Natural killer cell (primary cell): ENCODE results near the gene MACO1. TPM values are rescaled to one million over a fixed set of nuclear protein-coding genes. Genes with fewer than 3 reads are reported as not detected.

Experiments
- ATAC-seq, 3 donors: fragments of 150-1000 bp in 2 of 3; fragments of 200-7000 bp in 1 of 3; cut with Tn5 transposase; 1 replicate in 1 of 3; 2 replicates in 2 of 3; pipeline ENCODE4 v1.10.0; 2021; ENCODE audit warnings: mild to moderate bottlenecking in 2 of 3, moderate library complexity in 2 of 3
- DNase-seq, 2 donors: peaks; one replicate each; pipeline versions ENCODE4 v3.0.0 to v3.0.0-alpha.2; 2013 to 2021; ENCODE audit warnings: mixed read lengths in 1 of 2
- H3K27ac ChIP-seq: one replicate; pipeline ENCODE4 v1.5.1; 2013; ENCODE audit warnings: mild to moderate bottlenecking, low read length
- H3K27me3 ChIP-seq: one replicate; pipeline ENCODE4 v1.6.1; 2013; ENCODE audit warnings: low read length; ENCODE audit not compliant: control insufficient read depth, insufficient read depth
- H3K36me3 ChIP-seq: one replicate; pipeline ENCODE4 v1.6.1; 2013; ENCODE audit warnings: low read length; ENCODE audit not compliant: control insufficient read depth, insufficient read depth
- H3K4me1 ChIP-seq: one replicate; pipeline ENCODE4 v1.6.1; 2013; ENCODE audit warnings: low read length; ENCODE audit not compliant: control insufficient read depth, insufficient read depth
- H3K4me3 ChIP-seq: one replicate; pipeline ENCODE4 v1.5.1; 2013; ENCODE audit warnings: low read length
- H3K9me3 ChIP-seq: one replicate; pipeline ENCODE4 v1.6.1; 2013; ENCODE audit warnings: low read length; ENCODE audit not compliant: control insufficient read depth, insufficient read depth
- H3K27ac Mint-ChIP-seq, 2 donors: one replicate each; pipeline ENCODE4 v1.8.0; 2022; ENCODE audit warnings: mild to moderate bottlenecking in 2 of 2, mixed read lengths in 2 of 2, moderate library complexity in 1 of 2
- H3K27me3 Mint-ChIP-seq, 2 donors: one replicate each; pipeline ENCODE4 v1.8.0; 2022; ENCODE audit warnings: low read depth in 2 of 2, mixed read lengths in 2 of 2
- H3K36me3 Mint-ChIP-seq: one replicate; pipeline ENCODE4 v1.8.0; 2022; ENCODE audit warnings: mixed read lengths
- H3K4me1 Mint-ChIP-seq, 2 donors: one replicate each; pipeline ENCODE4 v1.8.0; 2022; ENCODE audit warnings: mixed read lengths in 2 of 2
- H3K4me3 Mint-ChIP-seq: one replicate; pipeline ENCODE4 v1.8.0; 2022; ENCODE audit warnings: mild to moderate bottlenecking, moderate library complexity, mixed read lengths
- H3K9me3 Mint-ChIP-seq, 2 donors: one replicate each; pipeline ENCODE4 v1.8.0; 2022; ENCODE audit warnings: mixed read lengths in 2 of 2
- CTCF ChIP-seq: fragments of 200-600 bp; IDR thresholded peaks from one replicate; pipeline ENCODE4 v1.8.0; 2022; ENCODE audit warnings: antibody characterized with exemption
- WGBS: methylation state at CpG from one replicate; pipeline ENCODE4 v1.1.7; 2013; ENCODE audit warnings: missing lambda C conversion rate; ENCODE audit not compliant: insufficient coverage; 5-methylcytosine and 5-hydroxymethylcytosine counted together
- intact Hi-C: fragments of 100-400 bp; cut with micrococcal nuclease; formaldehyde crosslinking; loops from one replicate; pipeline ENCODE4 v1.14.2; 2022
- total RNA-seq, 4 donors: library from RNA; stranded (reverse); fragments of 120-200 nt in 1 of 4; gene quantifications; one replicate each; pipeline versions ENCODE4 v1.2.3 to v1.2.4, GENCODE V29; 2013 to 2022

MACO1 gene
- total RNA-seq, 3 donors from 2014 or later (not counting 1 experiment from before 2014, with no cell fraction given): 15.9 to 19.6 (median 16.9) TPM

GRCh38 chr1:25528881-25529517 is 98.3 kb downstream of the MACO1 start:
- Histone ChIP-seq H3K27me3 (no peaks in the 10 kb centered on the region), H3K4me3 (no peak overlapping the region), H3K36me3 (no peaks in the 10 kb centered on the region), H3K27ac (no peak overlapping the region), H3K9me3 (no peaks in the 10 kb centered on the region), H3K4me1 (no peaks in the 10 kb centered on the region)
- ATAC-seq (no peak), DNase-seq (no peak)
- Mint-ChIP-seq H3K4me3 (no peak overlapping the region), H3K36me3 (no peaks in the 10 kb centered on the region), H3K27me3 (peaks cover 0 to 3% of the 10 kb centered on the region in 2 donors), H3K4me1 (no peaks in the 10 kb centered on the region), H3K27ac (no peak overlapping the region), H3K9me3 (no peaks in the 10 kb centered on the region)
- no peak for TF ChIP-seq CTCF
- intact Hi-C loops: no loop called here
- 96% methylated on average over 7 of the region's 7 CpGs for WGBS

GRCh38 chr1:25529518-25530185 is 99.0 kb downstream of the MACO1 start:
- no peak overlapping the region for H3K4me3 ChIP-seq
- Mint-ChIP-seq H3K4me1 (no peaks in the 10 kb centered on the region), H3K36me3 (no peaks in the 10 kb centered on the region), H3K27me3 (peaks cover 0 to 3% of the 10 kb centered on the region in 2 donors), H3K4me3 (no peak overlapping the region), H3K9me3 (no peaks in the 10 kb centered on the region), H3K27ac (no peak overlapping the region)
- H3K36me3 ChIP-seq: no peaks in the 10 kb centered on the region
- no peaks in the 10 kb centered on the region for H3K27me3 ChIP-seq
- H3K9me3 ChIP-seq: no peaks in the 10 kb centered on the region
- no peak for DNase-seq
- WGBS: 73% methylated on average over 17 of the region's 18 CpGs
- intact Hi-C loops: no loop called here
- no peaks in the 10 kb centered on the region for H3K4me1 ChIP-seq
- peak in 1 of 3 donors; percentile 24 for ATAC-seq
- TF ChIP-seq CTCF: no peak
- H3K27ac ChIP-seq: no peak overlapping the region

- Mint-ChIP-seq H3K27me3 (peaks cover 0 to under 1% of the 10 kb centered on the region in 2 donors), H3K4me3 (no peak overlapping the region), H3K27ac (no peak overlapping the region), H3K4me1 (no peaks in the 10 kb centered on the region), H3K9me3 (no peaks in the 10 kb centered on the region), H3K36me3 (no peaks in the 10 kb centered on the region)
- Histone ChIP-seq H3K27me3 (no peaks in the 10 kb centered on the region), H3K27ac (no peak overlapping the region), H3K4me1 (no peaks in the 10 kb centered on the region), H3K4me3 (no peak overlapping the region), H3K9me3 (no peaks in the 10 kb centered on the region), H3K36me3 (no peaks in the 10 kb centered on the region)
- DNase-seq (no peak), ATAC-seq (no peak)
- 94% methylated on average over 22 of the region's 22 CpGs for WGBS
- intact Hi-C loops: no loop called here
- TF ChIP-seq CTCF: no peak
Measured at GRCh38 chr1:25530186-25531081, 99.7 kb downstream of the MACO1 start.
